Lung (tissue), 12 donors: Measurements from ENCODE around the gene SART3. TPM values are rescaled to one million over a fixed set of nuclear protein-coding genes. Genes with fewer than 3 reads are reported as not detected.

ENCODE experiments used
- ATAC-seq: fragments of 200-7000 bp; cut with Tn5 transposase; one replicate; pipeline ENCODE4 v1.9.1; 2020; ENCODE audit warnings: moderate number of reproducible peaks; ENCODE audit not compliant: insufficient read depth, low FRiP score
- DNase-seq, 3 donors: peaks; one replicate each; pipeline ENCODE4 v3.0.0-alpha.2; 2013 to 2017
- H3K27ac ChIP-seq, 2 donors: one replicate each; pipeline ENCODE4 v1.5.1; 2013; ENCODE audit warnings: mild to moderate bottlenecking in 2 of 2, moderate library complexity in 2 of 2, control low read depth in 1 of 2, inconsistent platforms in 1 of 2, low read depth in 1 of 2, low read length in 1 of 2
- H3K27me3 ChIP-seq, 3 donors: one replicate each; pipeline ENCODE4 v1.5.1; 2013; ENCODE audit warnings: low read length in 2 of 3; ENCODE audit not compliant: control insufficient read depth in 3 of 3, insufficient read depth in 3 of 3
- H3K36me3 ChIP-seq, 4 donors: one replicate each; pipeline ENCODE4 v1.5.1; 2013; ENCODE audit warnings: low read length in 4 of 4, mild to moderate bottlenecking in 1 of 4, moderate library complexity in 1 of 4; ENCODE audit not compliant: control insufficient read depth in 4 of 4, insufficient read depth in 4 of 4
- H3K4me1 ChIP-seq, 5 donors: one replicate each; pipeline ENCODE4 v1.5.1; 2013; ENCODE audit warnings: low read length in 5 of 5, mild to moderate bottlenecking in 2 of 5, moderate library complexity in 1 of 5; ENCODE audit not compliant: control insufficient read depth in 5 of 5, insufficient read depth in 5 of 5
- H3K4me3 ChIP-seq: one replicate; pipeline ENCODE4 v1.5.1; 2013; ENCODE audit warnings: mild to moderate bottlenecking, control low read depth, moderate library complexity
- H3K9ac ChIP-seq, 2 donors: one replicate each; pipeline ENCODE4 v1.5.1; 2013; ENCODE audit warnings: low read length in 2 of 2, control low read depth in 1 of 2; ENCODE audit not compliant: insufficient read depth in 1 of 2
- H3K9me3 ChIP-seq, 4 donors: one replicate each; pipeline ENCODE4 v1.5.1; 2013; ENCODE audit warnings: low read length in 3 of 4, mild to moderate bottlenecking in 1 of 4, moderate library complexity in 1 of 4; ENCODE audit not compliant: control insufficient read depth in 4 of 4, insufficient read depth in 3 of 4
- WGBS, 2 donors: extraction: QIAGEN DNeasy Blood & Tissue Kit; methylation state at CpG; one replicate each; pipeline ENCODE4 v1.1.7; 2013; 5-methylcytosine and 5-hydroxymethylcytosine counted together
- polyA plus RNA-seq, 2 donors: library from polyadenylated mRNA; stranded (reverse); fragments of 200-250 nt; gene quantifications; one replicate each; pipeline ENCODE4 v1.2.1, GENCODE V29; 2013
- total RNA-seq, 2 donors: library from RNA; depleted of rRNA in 1 of 2; stranded (reverse); fragments of >200 nt in 1 of 2; gene quantifications; one replicate each; pipeline ENCODE4 v1.2.1, GENCODE V29; 2014 to 2021
- TF ChIP-seq, protein P1 (sequence below): IDR thresholded peaks from 2 replicates; pipeline ENCODE4 v1.5.1; 2012; ENCODE audit warnings: mild to moderate bottlenecking; ENCODE audit errors: control extremely low read depth, extremely low read depth
- donor health status: control.
- donor health status: control.
- donor health status: Bipolar disorder and iron deficiency.
- donor health status: healthy.
- donor health status: DM: yes; HTN: yes; CAD: no.

SART3 gene
- total and polyA plus RNA-seq, 4 donors = 12.2 to 107 (median 34.9) TPM

DNA sequence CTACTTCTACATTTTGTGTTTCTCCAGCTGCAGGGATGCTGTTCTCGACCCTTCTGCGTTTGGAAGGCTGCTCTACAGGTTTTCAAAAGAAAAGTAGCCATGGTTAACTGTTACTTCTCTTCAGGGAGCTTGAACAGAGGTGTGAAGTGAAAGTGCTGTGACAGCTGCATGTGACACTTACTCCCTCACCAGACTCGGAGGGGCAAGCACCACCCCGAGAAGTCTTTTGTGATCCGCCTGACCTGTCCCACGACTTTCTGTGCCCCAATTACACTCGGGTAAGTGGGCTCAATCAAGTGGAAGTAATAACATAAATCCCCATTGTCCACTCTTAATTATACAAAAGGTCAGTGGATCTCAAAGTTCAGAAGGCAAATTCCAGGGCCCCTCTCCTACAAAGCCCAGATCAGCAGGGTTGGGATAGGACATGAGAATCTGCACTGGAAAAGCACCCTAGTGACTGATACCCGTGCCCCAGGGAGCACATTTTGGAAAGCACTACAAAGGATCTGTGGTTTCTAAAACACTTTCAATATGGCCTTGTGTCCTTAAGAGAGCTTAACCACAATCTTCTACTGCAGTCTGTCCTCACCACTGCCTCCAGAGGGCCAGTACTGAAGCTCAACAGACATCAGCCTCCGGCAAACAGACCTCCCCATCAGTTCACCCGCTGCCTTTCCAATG lies 34.3 kb downstream of the SART3 start:
- no peak overlapping the region for H3K27ac ChIP-seq
- H3K36me3 ChIP-seq = peaks cover 52 to 66% (median 60%) of the 10 kb centered on the region in 4 donors
- no peak overlapping the region for H3K9ac ChIP-seq
- no peaks in the 10 kb centered on the region for H3K4me1 ChIP-seq
- no peaks in the 10 kb centered on the region for H3K9me3 ChIP-seq
- no peak overlapping the region for H3K4me3 ChIP-seq
- ATAC-seq = no peak
- 79 to 88% methylated on average over 10 of the region's 10 CpGs for WGBS, 2 donors
- no peaks in the 10 kb centered on the region for H3K27me3 ChIP-seq
- DNase-seq = no peak
- TF ChIP-seq, protein P1, sequence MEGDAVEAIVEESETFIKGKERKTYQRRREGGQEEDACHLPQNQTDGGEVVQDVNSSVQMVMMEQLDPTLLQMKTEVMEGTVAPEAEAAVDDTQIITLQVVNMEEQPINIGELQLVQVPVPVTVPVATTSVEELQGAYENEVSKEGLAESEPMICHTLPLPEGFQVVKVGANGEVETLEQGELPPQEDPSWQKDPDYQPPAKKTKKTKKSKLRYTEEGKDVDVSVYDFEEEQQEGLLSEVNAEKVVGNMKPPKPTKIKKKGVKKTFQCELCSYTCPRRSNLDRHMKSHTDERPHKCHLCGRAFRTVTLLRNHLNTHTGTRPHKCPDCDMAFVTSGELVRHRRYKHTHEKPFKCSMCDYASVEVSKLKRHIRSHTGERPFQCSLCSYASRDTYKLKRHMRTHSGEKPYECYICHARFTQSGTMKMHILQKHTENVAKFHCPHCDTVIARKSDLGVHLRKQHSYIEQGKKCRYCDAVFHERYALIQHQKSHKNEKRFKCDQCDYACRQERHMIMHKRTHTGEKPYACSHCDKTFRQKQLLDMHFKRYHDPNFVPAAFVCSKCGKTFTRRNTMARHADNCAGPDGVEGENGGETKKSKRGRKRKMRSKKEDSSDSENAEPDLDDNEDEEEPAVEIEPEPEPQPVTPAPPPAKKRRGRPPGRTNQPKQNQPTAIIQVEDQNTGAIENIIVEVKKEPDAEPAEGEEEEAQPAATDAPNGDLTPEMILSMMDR = no peak

DNA sequence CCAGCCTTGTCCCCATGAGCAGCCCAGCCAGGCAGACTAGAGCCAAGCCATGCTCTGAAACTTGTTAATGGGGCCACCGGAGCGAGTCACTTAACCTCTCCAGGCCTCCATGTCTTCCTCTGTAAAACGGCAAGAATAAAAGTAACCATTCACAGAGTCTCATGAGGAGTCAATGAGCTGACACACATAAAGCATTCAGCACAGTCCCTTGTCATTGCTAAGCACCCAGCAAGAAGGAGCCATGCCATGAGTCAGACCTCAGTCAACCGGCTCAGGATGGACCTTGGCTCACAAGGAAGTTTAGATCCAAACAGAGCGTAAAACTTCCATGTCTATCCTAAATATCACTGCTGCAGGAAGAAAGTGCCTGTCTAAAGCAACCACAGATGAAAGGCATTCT lies 35.3 kb downstream of the SART3 start:
- no peak overlapping the region for H3K9ac ChIP-seq
- TF ChIP-seq, protein P1 = no peak
- no peak for DNase-seq
- H3K4me3 ChIP-seq = no peak overlapping the region
- H3K4me1 ChIP-seq = no peaks in the 10 kb centered on the region
- ATAC-seq = no peak
- peaks cover 53 to 67% (median 59%) of the 10 kb centered on the region in 4 donors for H3K36me3 ChIP-seq
- WGBS, 2 donors = 92 to 93% methylated on average over 5 of the region's 5 CpGs
- H3K9me3 ChIP-seq = no peaks in the 10 kb centered on the region
- no peaks in the 10 kb centered on the region for H3K27me3 ChIP-seq
- no peak overlapping the region for H3K27ac ChIP-seq

DNA sequence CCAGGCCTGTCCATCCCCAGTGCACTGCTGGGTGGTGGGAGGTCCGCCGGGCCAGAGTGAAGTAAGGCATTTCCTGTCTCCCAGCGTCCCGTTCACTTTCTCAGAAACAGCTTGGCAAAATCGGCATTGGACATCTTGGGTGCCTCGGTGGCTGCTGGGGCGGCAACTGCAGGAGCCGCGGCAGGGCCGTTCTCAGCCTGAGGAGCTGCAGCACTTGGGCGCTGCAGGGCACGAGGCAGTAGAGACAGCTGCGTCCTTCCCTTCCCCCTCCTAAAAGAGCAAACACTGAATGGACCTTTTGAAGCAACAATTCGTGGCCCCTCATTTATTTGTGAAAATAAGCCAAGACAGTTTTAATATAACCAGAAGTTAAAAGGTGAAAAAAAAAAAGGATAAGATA lies 37.6 kb downstream of the SART3 start:
- DNase-seq = no peak
- Histone ChIP-seq H3K27me3 (no peaks in the 10 kb centered on the region), H3K4me3 (no peak overlapping the region), H3K9me3 (no peaks in the 10 kb centered on the region), H3K4me1 (no peaks in the 10 kb centered on the region), H3K9ac (no peak overlapping the region), H3K36me3 (peaks cover 41 to 66% (median 49%) of the 10 kb centered on the region in 4 donors), H3K27ac (no peak overlapping the region)
- TF ChIP-seq, protein P1 = no peak
- 88% methylated on average over 14 of the region's 14 CpGs for WGBS, 2 donors
- no peak for ATAC-seq

DNA sequence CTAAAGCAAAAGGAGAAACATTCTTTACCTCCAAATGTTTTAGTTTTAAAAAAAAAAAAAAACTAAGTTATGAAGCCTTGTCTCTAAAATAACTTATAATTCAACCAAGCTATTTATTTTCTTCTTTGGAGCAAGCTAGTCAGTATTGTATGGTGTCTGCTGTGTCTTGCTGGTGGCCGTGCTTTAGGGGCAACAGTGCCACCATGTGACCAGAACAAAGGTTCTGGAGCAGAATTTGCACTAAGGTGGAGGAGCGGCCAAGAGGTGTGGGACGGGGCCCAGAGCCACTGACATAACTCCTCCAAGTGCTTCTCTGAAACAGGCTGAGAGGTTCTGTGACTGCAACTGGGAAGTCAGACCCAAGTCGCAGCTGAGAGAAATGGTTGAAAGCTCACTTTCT lies 41.4 kb downstream of the SART3 start:
- H3K36me3 ChIP-seq = peaks cover 23 to 48% (median 30%) of the 10 kb centered on the region in 4 donors
- ATAC-seq = no peak
- TF ChIP-seq, protein P1 = no peak
- no peaks in the 10 kb centered on the region for H3K9me3 ChIP-seq
- no peak overlapping the region for H3K27ac ChIP-seq
- 71 to 76% methylated on average over 4 of the region's 4 CpGs for WGBS, 2 donors
- no peaks in the 10 kb centered on the region for H3K27me3 ChIP-seq
- DNase-seq = no peak
- peaks cover 0 to 6% (median 3%) of the 10 kb centered on the region in 5 donors for H3K4me1 ChIP-seq
- H3K4me3 ChIP-seq = no peak overlapping the region
- H3K9ac ChIP-seq = no peak overlapping the region
